CD4-positive, alpha-beta T cell treated with Interleukin-4 for 4 hours (primary cell): ENCODE results near the gene ACTR2.
A peak's percentile ranks its signal among the peaks of the same experiment; 100 is the strongest.
"Not testable (repeated sequence)": the region's sequence is repeated elsewhere in the genome, so short reads cannot be mapped to it uniquely, and the experiment has no call there.

Experiments
- DNase-seq: peaks from one replicate; pipeline ENCODE4 v3.0.0-alpha.2; 2020

Gene ACTR2

GRCh38 chr2:65314801-65315441 lies 87.3 kb downstream of the ACTR2 start:
- no peak for DNase-seq

- no peak for DNase-seq
Measured at GRCh38 chr2:65316072-65316471, 88.4 kb downstream of the ACTR2 start.

GRCh38 chr2:65317351-65317750 lies 89.7 kb downstream of the ACTR2 start:
- not testable (repeated sequence) for DNase-seq

GRCh38 chr2:65317841-65318240 lies 90.2 kb downstream of the ACTR2 start:
- DNase-seq, result no peak

- DNase-seq, result no peak
Measured at GRCh38 chr2:65319072-65319673, 91.5 kb downstream of the ACTR2 start.

- no peak for DNase-seq
Measured at GRCh38 chr2:65319674-65320041, 92.0 kb downstream of the ACTR2 start.

GRCh38 chr2:65320042-65320725 lies 92.6 kb downstream of the ACTR2 start:
- peak; percentile 33 for DNase-seq
